Fibroblast of peridontal ligament (primary cell): ENCODE results near the gene TMEM250.

Experiments used
- DNase-seq: peaks from one replicate; pipeline ENCODE4 v3.0.0-alpha.2; 2010; ENCODE audit errors: extremely low read depth

The TMEM250 gene

GRCh38 chr9:136147890-136148714 lies 29.4 kb upstream of the TMEM250 start:
- DNase-seq = no peak

DNA sequence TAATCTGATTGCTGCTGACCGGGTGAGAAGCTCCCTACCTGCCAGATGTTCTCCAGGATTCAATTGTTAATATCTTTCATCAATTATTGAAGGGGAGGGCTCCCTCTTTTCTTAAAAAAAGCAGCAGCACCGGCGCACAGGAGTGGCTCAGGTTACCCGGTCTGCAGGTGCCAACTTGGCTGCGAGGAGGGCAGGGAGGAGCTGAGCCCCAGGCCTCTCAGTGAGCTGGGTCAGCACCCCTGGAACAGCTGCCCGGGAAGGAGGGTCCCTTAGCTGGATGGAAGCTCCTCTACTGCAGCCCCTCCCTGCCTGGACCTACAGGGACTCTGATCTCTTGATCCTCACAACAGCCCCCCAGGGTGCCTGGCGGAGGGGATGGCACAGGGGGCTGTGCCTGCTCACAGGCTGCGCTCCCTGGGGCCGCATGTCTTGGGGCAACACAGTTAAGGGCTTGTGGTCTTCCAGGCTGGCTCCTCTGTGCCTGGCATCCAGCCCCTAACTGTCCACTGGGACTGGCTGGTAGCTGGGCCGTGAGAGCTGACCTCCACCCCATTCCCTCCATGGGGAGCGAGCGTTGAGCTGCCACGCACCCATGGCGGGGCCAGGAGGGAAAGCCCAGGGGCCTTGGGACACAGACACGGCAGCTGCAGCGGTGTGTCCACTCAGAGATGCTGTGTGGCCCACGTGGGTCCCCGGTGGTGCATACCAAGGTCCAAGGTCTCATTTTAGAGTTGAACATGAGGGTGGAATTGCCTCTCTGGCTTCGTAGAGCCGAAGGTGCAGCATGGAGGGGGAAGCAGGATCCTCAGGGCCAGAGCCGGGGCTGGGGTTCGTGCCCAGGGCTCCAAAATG lies 28.6 kb upstream of the TMEM250 start:
- DNase-seq = no peak

DNA sequence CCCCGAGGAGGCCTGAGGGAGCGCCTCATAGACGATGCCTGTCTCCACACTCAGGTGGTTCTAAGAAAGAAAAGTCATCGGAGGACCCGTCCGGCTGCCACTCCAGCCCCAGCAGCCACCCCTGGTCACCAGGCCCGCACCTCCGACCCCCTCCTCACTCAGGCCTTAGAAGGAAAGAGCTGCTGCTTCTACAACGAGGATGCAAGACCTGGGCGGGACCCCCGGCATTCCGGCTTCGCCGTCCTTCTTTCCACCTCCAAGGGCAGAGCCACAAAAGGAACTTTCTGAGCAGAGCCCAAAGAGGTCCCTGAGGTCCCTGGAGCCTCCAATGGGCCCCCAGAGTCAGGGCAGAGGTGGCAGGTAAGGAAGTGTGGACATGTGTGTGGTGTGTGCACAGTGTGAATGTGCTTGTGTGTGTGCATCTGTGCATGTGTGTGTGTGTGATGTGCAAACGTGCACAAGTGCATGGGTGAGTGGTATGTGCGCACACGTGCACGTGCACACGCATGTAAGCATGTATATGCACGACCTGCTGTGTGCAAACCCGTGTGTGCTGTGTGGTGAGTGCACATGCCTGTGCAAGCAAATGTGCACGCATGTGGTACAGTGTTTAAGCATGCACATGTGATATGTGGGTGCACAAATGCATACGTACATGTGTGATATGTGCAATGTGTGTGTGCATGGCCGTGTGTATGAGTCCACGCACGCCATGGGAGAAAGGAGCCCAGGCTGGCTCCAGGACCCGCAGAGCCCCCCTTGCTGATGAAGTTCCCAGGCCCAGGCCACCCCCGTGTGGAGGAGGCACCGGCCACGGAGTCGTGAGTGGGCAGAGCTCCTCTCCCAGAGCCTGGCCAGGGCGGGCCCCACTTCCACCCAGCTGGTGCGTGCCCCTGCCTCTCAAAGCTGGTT lies 27.7 kb upstream of the TMEM250 start:
- no peak for DNase-seq

DNA sequence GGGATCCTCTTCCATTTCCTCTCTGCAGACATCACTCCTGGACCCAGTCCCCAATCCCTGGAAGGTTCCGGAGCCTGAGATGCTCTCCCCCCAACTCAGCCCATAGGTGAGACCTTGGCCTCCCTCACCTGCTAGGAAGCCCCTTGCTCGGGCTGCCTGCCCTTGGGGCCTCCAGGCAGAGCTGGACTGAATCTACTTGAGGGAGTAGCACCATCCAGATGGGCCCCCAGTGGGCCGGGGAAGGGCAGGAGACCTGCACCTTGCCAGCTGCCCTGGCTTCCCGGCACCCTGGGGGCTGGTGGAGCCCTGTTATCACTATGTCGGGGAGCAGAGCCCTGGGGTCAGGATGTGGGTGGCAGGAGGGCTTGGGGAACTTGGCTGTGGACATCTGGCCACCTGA lies 26.9 kb upstream of the TMEM250 start:
- DNase-seq = no peak

GRCh38 chr9:136144450-136144849 lies 25.8 kb upstream of the TMEM250 start:
- no peak for DNase-seq

GRCh38 chr9:136143215-136144001 lies 24.7 kb upstream of the TMEM250 start:
- DNase-seq = no peak

DNA sequence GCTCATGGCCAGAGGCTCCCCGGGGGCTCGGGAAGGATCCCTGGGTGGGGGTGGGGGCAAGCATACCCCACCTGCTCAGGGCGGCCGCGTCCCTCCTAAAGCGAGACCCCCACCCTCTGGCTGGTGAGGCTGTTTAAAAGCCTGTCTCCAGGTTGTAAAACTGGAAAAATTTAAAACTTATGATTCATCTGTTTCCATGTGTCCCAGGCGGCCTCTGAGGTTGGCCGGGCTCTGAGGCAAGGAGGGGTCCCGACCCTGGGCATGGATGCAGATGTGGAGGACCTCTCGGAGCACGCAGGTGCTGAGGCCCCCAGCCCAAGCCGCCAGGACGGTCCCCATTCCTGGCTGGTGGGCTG lies 24.2 kb upstream of the TMEM250 start:
- DNase-seq = no peak

DNA sequence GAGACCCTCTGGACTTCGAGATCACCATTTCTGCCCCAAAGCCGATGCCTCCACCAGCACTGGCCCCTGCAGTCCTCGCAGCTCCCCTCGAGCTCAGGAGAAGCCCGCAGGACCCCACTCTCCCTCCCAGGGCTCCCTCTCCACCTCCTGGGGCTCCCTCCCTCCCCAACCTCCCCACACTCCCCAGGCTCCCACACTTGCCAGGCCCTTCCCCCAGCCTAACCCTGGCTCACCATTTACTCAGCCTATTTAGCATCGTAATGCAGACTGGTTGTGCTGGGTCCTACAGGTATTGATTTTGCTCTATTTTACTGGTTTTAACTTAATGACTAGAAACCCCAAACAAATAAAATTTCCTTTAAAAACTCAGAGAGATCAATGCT lies 23.7 kb upstream of the TMEM250 start:
- DNase-seq = no peak

- no peak for DNase-seq
These were observed 23.2 kb upstream of the TMEM250 start for GRCh38 chr9:136141682-136142413.

- DNase-seq = peak; percentile 22
These were observed 22.3 kb upstream of the TMEM250 start for GRCh38 chr9:136140966-136141365.

DNA sequence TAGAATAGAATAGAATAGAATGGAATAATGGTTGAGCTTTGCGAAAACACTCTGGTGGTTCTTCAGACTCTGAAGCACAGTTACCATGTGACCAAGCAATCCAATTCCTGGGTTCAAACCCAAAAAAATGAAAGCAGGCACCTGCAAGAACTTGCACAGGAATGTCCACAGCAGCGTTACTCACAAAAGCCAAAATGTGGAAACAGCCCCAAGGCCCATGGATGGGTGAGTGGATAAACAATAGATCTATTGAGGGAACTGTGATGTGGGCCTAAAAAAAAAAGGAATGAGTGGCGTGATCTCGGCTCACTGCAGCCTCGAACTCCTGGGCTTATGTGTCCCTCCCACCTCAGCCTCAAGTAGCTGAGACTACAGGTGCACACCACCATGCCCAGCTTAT lies 21.4 kb upstream of the TMEM250 start:
- DNase-seq = no peak

- no peak for DNase-seq
These were observed 19.9 kb upstream of the TMEM250 start for GRCh38 chr9:136138566-136138965.

DNA sequence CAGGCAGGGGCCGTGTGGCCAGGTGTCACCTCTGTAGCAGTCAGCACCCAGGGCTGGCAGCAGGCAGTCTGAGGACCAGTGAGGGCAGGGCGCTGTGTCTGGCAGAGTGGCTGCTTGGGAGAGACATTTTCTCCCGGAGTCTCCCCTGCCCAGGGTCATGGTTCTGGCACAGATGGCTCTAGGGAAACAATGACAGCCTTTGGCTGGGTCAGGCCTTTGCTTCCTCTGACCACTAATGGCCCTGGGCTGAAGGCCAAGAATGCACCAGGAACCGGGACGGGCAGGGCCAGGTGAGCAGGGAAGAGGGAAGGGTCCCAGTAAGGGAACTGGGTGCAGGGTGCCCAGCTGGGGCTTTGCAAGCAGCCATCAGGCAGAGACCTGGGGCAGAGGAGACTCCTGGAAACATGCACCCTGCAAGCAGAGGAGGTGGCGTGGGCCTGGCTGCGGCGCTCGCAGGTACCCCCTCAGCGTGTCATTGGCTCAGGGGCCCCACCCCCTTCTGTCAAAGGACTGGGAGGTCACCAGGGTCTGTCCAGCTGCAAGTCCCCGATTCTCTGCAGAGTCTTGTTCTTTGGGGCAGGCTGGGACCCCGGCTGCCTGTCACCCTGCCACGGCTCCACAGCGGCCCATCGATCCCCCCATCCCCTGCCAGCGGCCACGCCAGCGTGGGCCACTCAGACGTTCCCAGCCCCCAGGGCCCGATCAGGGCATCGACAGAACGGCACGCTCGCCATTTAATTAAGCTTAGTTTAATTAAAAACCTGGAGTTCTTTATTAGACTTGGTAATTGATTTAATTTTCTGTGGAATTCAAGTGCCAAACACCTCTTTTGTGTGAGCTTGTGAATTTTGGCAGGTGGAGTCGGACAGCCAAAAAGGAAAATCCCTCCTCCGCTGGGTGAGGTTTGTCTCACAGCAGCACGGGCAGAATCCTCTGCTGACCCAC lies 18.9 kb upstream of the TMEM250 start:
- no peak for DNase-seq

- DNase-seq = no peak
These were observed 17.7 kb upstream of the TMEM250 start for GRCh38 chr9:136136127-136136925.

GRCh38 chr9:136135326-136136126 lies 16.9 kb upstream of the TMEM250 start:
- no peak for DNase-seq

- no peak for DNase-seq
These were observed 15.3 kb upstream of the TMEM250 start for GRCh38 chr9:136133959-136134484.

- DNase-seq = no peak
These were observed 14.7 kb upstream of the TMEM250 start for GRCh38 chr9:136133191-136133958.
